ENCODE measurements around the gene PLA1A. TPM values are rescaled to one million over a fixed set of nuclear protein-coding genes. Genes with fewer than 3 reads are reported as not detected.

The PLA1A gene
- total and polyA plus RNA-seq, 2 of the 4 experiments (the other 2 are of a cell fraction) = not detected

DNA sequence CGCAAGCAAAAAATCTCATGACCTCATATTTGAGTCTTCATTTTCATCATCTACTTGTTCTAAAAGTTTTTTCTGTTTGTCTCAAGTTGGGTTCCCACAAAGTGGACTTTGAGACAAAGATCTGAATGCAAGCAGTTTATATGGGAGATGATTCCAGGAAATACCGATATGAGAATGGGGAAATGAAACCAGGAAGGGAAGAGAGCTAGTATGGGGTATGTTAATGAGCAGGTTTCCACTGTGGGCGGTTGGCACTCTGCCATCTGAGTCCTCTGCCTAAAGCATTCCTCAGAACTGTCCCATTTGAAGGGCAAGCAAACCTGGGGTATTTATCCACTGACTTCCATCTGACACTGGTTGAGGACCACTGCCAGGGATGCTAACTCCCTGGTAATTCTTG, 9.6 kb upstream of the PLA1A start:
- H2BK120ac ChIP-seq (ENCODE audit: low read depth, low read length) = no peak overlapping the region
- DNase-seq = no peak
- no peak overlapping the region for H2AFZ ChIP-seq (replicated peaks; ENCODE audit: low read length, poor library complexity)
- no peak overlapping the region for H2BK5ac ChIP-seq (ENCODE audit: low read depth, low read length, poor library complexity, severe bottlenecking)
- no peak overlapping the region for H3K27ac ChIP-seq (ENCODE audit: insufficient read depth, low read length)
- no peaks in the 10 kb centered on the region for H3K79me1 ChIP-seq (ENCODE audit: low read depth in 1 of 2, low read length in 2 of 2)
- H2BK15ac ChIP-seq (ENCODE audit: low read depth, low read length) = no peak overlapping the region
- H3K14ac ChIP-seq (replicated peaks; ENCODE audit: low read depth, low read length) = no peak overlapping the region
- CTCF ChIA-PET = no interaction called here
- no peak overlapping the region for H2AK5ac ChIP-seq (ENCODE audit: low read depth, low read length)
- TF ChIP-seq MXI1 (IDR thresholded peaks at IDR 0.05; ENCODE audit: borderline replicate concordance, low read depth, low read length) = no peak
- no peak for TF ChIP-seq SMC3 (IDR thresholded peaks at IDR 0.05; ENCODE audit: low read depth, low read length)
- TF ChIP-seq RAD21 (IDR thresholded peaks at IDR 0.05; ENCODE audit: low read length) = no peak
- no peak for TF ChIP-seq POLR2A (IDR thresholded peaks at IDR 0.05; ENCODE audit: low read depth, low read length)
- no peak for TF ChIP-seq BHLHE40 (IDR thresholded peaks at IDR 0.05; ENCODE audit: low read depth, low read length)
- in situ Hi-C loops (cut with MboI; ENCODE audit: low sequenced_read_pairs) = loop anchor here (25.0 kb wide), 1 partner anchor 701 kb away; no protein-coding TSS in a partner anchor
- H4K5ac ChIP-seq (ENCODE audit: low read depth, low read length) = no peak overlapping the region
- H3K9me3 ChIP-seq (ENCODE audit: control insufficient read depth, insufficient read depth, low read length) = no peaks in the 10 kb centered on the region
- H4K20me1 ChIP-seq (ENCODE audit: insufficient read depth, low read length) = no peaks in the 10 kb centered on the region
- no peak overlapping the region for H4K8ac ChIP-seq (ENCODE audit: low read depth in 2 of 2, low read length in 2 of 2)
- H3K4me1 ChIP-seq (ENCODE audit: control insufficient read depth, insufficient read depth, low read length) = no peaks in the 10 kb centered on the region
- 100% methylated on average over 1 of the region's 3 CpGs; no CpG with 5 or more reads in 1 of the 2 experiments for WGBS, 2 experiments (ENCODE audit: extremely low coverage in 2 of 2, insufficient read length in 1 of 2)
- dilution Hi-C loops (cut with HindIII; ENCODE audit: low sequenced_read_pairs, unreplicated experiment) = no loop called here
- no peaks in the 10 kb centered on the region for H3K36me3 ChIP-seq (ENCODE audit: control insufficient read depth, insufficient read depth, low read length)
- no peak for ATAC-seq (ENCODE audit: low read depth)
- H3K9ac ChIP-seq (ENCODE audit: low read depth, low read length) = no peak overlapping the region
- H2BK20ac ChIP-seq (ENCODE audit: low read depth, low read length) = no peak overlapping the region
- no TSS peak for BruUV-seq (replicated peaks)
- no peaks in the 10 kb centered on the region for H3K9me1 ChIP-seq (ENCODE audit: insufficient read depth, low read length)
- H3K4me3 ChIP-seq (ENCODE audit: insufficient read depth, low read depth, low read length) = no peak overlapping the region
- intact Hi-C loops (cut with micrococcal nuclease) = no loop called here
- H3K4ac ChIP-seq (ENCODE audit: low read depth, low read length) = no peak overlapping the region
- no peak overlapping the region for H3K4me2 ChIP-seq (ENCODE audit: low read depth, low read length)
- no peak overlapping the region for H3K23ac ChIP-seq (ENCODE audit: low read depth, low read length)
- H4K91ac ChIP-seq (ENCODE audit: insufficient read depth, low read depth, low read length) = no peak overlapping the region
- H3K27me3 ChIP-seq (ENCODE audit: control insufficient read depth, insufficient read depth, low read length) = peaks cover 23% of the 10 kb centered on the region
- POLR2A ChIA-PET (ENCODE audit: unreplicated experiment) = no interaction called here
- no peak overlapping the region for H2AK9ac ChIP-seq (replicated peaks; ENCODE audit: low read depth, low read length, poor library complexity)
- H3K18ac ChIP-seq (ENCODE audit: low read depth, low read length) = no peak overlapping the region
- no peak overlapping the region for H3K56ac ChIP-seq (ENCODE audit: extremely low read depth, insufficient read depth, low read length)

Measured in IMR-90 (cell line).